ENCODE measurements around the gene PHACTR2. TPM values are rescaled to one million over a fixed set of nuclear protein-coding genes. Genes with fewer than 3 reads are reported as not detected.

PHACTR2 gene
- total and polyA plus RNA-seq, 4 donors, result 4.0 to 23.8 (median 15.0) TPM

- H3K9ac ChIP-seq (ENCODE audit: low read depth in 1 of 2, low read length in 2 of 2), result no peak overlapping the region
- H3K4me3 ChIP-seq (ENCODE audit: low read depth in 1 of 3, low read length in 3 of 3), result no peak overlapping the region
- H3K36me3 ChIP-seq (ENCODE audit: control insufficient read depth in 4 of 4, insufficient read depth in 3 of 4, low read depth in 1 of 4, low read length in 3 of 4), result peaks cover 0 to 5% (median 2%) of the 10 kb centered on the region in 4 donors
- TF ChIP-seq, protein P1, sequence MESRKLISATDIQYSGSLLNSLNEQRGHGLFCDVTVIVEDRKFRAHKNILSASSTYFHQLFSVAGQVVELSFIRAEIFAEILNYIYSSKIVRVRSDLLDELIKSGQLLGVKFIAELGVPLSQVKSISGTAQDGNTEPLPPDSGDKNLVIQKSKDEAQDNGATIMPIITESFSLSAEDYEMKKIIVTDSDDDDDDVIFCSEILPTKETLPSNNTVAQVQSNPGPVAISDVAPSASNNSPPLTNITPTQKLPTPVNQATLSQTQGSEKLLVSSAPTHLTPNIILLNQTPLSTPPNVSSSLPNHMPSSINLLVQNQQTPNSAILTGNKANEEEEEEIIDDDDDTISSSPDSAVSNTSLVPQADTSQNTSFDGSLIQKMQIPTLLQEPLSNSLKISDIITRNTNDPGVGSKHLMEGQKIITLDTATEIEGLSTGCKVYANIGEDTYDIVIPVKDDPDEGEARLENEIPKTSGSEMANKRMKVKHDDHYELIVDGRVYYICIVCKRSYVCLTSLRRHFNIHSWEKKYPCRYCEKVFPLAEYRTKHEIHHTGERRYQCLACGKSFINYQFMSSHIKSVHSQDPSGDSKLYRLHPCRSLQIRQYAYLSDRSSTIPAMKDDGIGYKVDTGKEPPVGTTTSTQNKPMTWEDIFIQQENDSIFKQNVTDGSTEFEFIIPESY (IDR thresholded peaks at IDR 0.05), result no peak
- WGBS, result 78% methylated on average over 6 of the region's 6 CpGs
- no peak overlapping the region for H3K27ac ChIP-seq (ENCODE audit: low read depth in 1 of 2, low read length in 2 of 2)
- H3K4me1 ChIP-seq (ENCODE audit: control insufficient read depth in 4 of 4, insufficient read depth in 4 of 4, low read length in 3 of 4), result peaks cover 5 to 17% (median 10%) of the 10 kb centered on the region in 4 donors
- H3K27me3 ChIP-seq (ENCODE audit: control insufficient read depth in 4 of 4, insufficient read depth in 4 of 4, low read length in 3 of 4), result no peaks in the 10 kb centered on the region
- DNase-seq (ENCODE audit: low spot score), result no peak
- H3K9me3 ChIP-seq (ENCODE audit: control insufficient read depth in 4 of 4, low read length in 3 of 4), result no peaks in the 10 kb centered on the region
Measured at GRCh38 chr6:143775336-143775735, 97.6 kb downstream of the PHACTR2 start.

DNA sequence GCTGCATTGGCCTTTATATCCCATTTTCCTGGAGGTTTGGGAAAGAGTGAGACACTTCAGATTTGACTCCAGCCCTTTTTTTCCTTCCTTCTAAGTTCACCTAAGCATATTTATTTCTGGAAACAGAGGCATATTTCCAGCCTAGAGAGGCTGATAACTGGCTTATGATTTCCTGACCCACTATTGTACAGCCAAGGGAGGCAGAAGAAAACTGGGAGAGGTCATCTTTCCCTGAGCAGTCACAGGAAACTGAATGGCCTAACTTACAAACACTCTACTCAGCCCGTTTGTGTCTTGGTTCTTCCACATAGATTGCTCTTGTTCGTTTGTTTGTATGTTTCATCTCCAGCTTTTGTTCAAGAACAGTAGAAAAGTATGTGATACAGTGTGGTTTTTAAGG, 101.2 kb downstream of the PHACTR2 start:
- 81% methylated on average over 2 of the region's 2 CpGs for whole genome bisulfite sequencing
- H3K9ac ChIP-seq (ENCODE audit: low read depth in 1 of 2, low read length in 2 of 2), result no peak overlapping the region
- no peak for DNase-seq (ENCODE audit: low spot score)

DNA sequence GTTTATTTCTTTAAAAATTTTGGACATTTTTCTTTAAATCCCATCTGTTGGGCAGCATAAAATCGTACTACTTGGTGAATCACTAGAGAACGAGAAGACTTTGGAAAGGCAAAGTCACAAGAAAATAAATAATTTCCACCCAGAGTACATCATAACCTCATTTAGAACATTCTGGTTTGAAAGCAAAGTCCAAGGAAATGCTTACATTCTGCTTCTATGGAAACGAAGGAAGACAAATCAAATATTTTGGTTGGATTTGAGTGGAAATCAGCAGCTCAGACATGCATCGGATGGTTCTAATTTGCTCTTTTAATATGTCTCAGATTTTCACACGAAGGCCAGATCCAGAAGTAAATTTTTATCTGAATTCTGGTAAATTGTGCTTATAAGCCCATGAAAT, 104.7 kb downstream of the PHACTR2 start:
- 87% methylated on average over 5 of the region's 5 CpGs for WGBS
- Histone ChIP-seq H3K9me3 (ENCODE audit: control insufficient read depth in 4 of 4, low read length in 3 of 4) (peaks cover 2 to 4% (median 3%) of the 10 kb centered on the region in 4 donors), H3K4me1 (ENCODE audit: control insufficient read depth in 4 of 4, insufficient read depth in 4 of 4, low read length in 3 of 4) (no peaks in the 10 kb centered on the region), H3K27ac (ENCODE audit: low read depth in 1 of 2, low read length in 2 of 2) (no peak overlapping the region), H3K27me3 (ENCODE audit: control insufficient read depth in 4 of 4, insufficient read depth in 4 of 4, low read length in 3 of 4) (no peaks in the 10 kb centered on the region), H3K9ac (ENCODE audit: low read depth in 1 of 2, low read length in 2 of 2) (no peak overlapping the region), H3K36me3 (ENCODE audit: control insufficient read depth in 4 of 4, insufficient read depth in 3 of 4, low read depth in 1 of 4, low read length in 3 of 4) (peaks cover 0 to 6% (median 4%) of the 10 kb centered on the region in 4 donors), H3K4me3 (ENCODE audit: low read depth in 1 of 3, low read length in 3 of 3) (no peak overlapping the region)
- TF ChIP-seq, protein P2, sequence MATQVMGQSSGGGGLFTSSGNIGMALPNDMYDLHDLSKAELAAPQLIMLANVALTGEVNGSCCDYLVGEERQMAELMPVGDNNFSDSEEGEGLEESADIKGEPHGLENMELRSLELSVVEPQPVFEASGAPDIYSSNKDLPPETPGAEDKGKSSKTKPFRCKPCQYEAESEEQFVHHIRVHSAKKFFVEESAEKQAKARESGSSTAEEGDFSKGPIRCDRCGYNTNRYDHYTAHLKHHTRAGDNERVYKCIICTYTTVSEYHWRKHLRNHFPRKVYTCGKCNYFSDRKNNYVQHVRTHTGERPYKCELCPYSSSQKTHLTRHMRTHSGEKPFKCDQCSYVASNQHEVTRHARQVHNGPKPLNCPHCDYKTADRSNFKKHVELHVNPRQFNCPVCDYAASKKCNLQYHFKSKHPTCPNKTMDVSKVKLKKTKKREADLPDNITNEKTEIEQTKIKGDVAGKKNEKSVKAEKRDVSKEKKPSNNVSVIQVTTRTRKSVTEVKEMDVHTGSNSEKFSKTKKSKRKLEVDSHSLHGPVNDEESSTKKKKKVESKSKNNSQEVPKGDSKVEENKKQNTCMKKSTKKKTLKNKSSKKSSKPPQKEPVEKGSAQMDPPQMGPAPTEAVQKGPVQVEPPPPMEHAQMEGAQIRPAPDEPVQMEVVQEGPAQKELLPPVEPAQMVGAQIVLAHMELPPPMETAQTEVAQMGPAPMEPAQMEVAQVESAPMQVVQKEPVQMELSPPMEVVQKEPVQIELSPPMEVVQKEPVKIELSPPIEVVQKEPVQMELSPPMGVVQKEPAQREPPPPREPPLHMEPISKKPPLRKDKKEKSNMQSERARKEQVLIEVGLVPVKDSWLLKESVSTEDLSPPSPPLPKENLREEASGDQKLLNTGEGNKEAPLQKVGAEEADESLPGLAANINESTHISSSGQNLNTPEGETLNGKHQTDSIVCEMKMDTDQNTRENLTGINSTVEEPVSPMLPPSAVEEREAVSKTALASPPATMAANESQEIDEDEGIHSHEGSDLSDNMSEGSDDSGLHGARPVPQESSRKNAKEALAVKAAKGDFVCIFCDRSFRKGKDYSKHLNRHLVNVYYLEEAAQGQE (IDR thresholded peaks at IDR 0.05), result no peak
- TF ChIP-seq EGR1 (IDR thresholded peaks at IDR 0.05; ENCODE audit: low read depth in 2 of 2) (no peak), HNF4A (conservative IDR thresholded peaks at IDR 0.05) (no peak), SP1 (IDR thresholded peaks at IDR 0.05) (no peak), RAD21 (IDR thresholded peaks at IDR 0.05) (no peak)
- TF ChIP-seq, protein P3, sequence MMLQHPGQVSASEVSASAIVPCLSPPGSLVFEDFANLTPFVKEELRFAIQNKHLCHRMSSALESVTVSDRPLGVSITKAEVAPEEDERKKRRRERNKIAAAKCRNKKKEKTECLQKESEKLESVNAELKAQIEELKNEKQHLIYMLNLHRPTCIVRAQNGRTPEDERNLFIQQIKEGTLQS (IDR thresholded peaks at IDR 0.05), result no peak
- TF ChIP-seq, protein P1 (IDR thresholded peaks at IDR 0.05), result no peak
- no peak for DNase-seq (ENCODE audit: low spot score)

More for the DNA sequence above, 101.2 kb downstream of the PHACTR2 start:
- peaks cover 3 to 8% (median 6%) of the 10 kb centered on the region in 4 donors for H3K4me1 ChIP-seq (ENCODE audit: control insufficient read depth in 4 of 4, insufficient read depth in 4 of 4, low read length in 3 of 4)
- no peak for TF ChIP-seq FOXA1 (IDR thresholded peaks at IDR 0.05)
- no peak for TF ChIP-seq SP1 (IDR thresholded peaks at IDR 0.05)
- no peak for TF ChIP-seq NR2F2 (IDR thresholded peaks at IDR 0.05)
- TF ChIP-seq RXRA (IDR thresholded peaks at IDR 0.05), result no peak
- H3K4me3 ChIP-seq (ENCODE audit: low read depth in 1 of 3, low read length in 3 of 3), result no peak overlapping the region
- H3K36me3 ChIP-seq (ENCODE audit: control insufficient read depth in 4 of 4, insufficient read depth in 3 of 4, low read depth in 1 of 4, low read length in 3 of 4), result peaks cover 0 to 5% (median 2%) of the 10 kb centered on the region in 4 donors
- H3K27me3 ChIP-seq (ENCODE audit: control insufficient read depth in 4 of 4, insufficient read depth in 4 of 4, low read length in 3 of 4), result no peaks in the 10 kb centered on the region
- H3K27ac ChIP-seq (ENCODE audit: low read depth in 1 of 2, low read length in 2 of 2), result no peak overlapping the region
- H3K9me3 ChIP-seq (ENCODE audit: control insufficient read depth in 4 of 4, low read length in 3 of 4), result no peaks in the 10 kb centered on the region
